Measurements from ENCODE around the gene FOXJ1. TPM values are rescaled to one million over a fixed set of nuclear protein-coding genes. Genes with fewer than 3 reads are reported as not detected.

FOXJ1 gene
- total and polyA plus RNA-seq, 2 of the 13 experiments (the other 11 are each of a cell fraction or from before 2014, with no cell fraction given) = 0.98 to 1.6 TPM

- TF ChIP-seq TFE3 (CRISPR knock-in tag; IDR thresholded peaks at IDR 0.05) (peak; percentile 53; the same call in 1 of the 2 replicates), SRY (CRISPR knock-in tag; IDR thresholded peaks at IDR 0.05) (peak; percentile 75; the same call in 1 of the 2 replicates), HNF1B (CRISPR knock-in tag; IDR thresholded peaks at IDR 0.05) (no peak; the same call in none of the 2 replicates), ARID5B (CRISPR knock-in tag; IDR thresholded peaks at IDR 0.05) (0 out of 2 replicates have a peak, but pooled peaks have one; percentile 47), FOXC1 (CRISPR knock-in tag; IDR thresholded peaks at IDR 0.05; ENCODE audit: borderline replicate concordance) (peak; percentile 84), TEAD2 (CRISPR knock-in tag; IDR thresholded peaks at IDR 0.05) (no peak), PREB (CRISPR knock-in tag; IDR thresholded peaks at IDR 0.05) (no peak), ZNF501 (CRISPR knock-in tag; IDR thresholded peaks at IDR 0.05) (peak; percentile 79), ZNF484 (CRISPR knock-in tag; IDR thresholded peaks at IDR 0.05; ENCODE audit: borderline replicate concordance, low read depth) (no peak), DNMT1 (CRISPR knock-in tag; IDR thresholded peaks at IDR 0.05) (0 out of 2 replicates have a peak, but pooled peaks have one; percentile 29), SP1 (IDR thresholded peaks at IDR 0.05) (no peak), SP1 (CRISPR knock-in tag; IDR thresholded peaks at IDR 0.05) (peak; percentile 79), ZBTB7A (CRISPR knock-in tag; IDR thresholded peaks at IDR 0.05) (peak; percentile 82), BHLHE40 (IDR thresholded peaks at IDR 0.05; ENCODE audit: low read length) (0 out of 2 replicates have a peak, but pooled peaks have one; percentile 14), BORCS8-MEF2B (CRISPR knock-in tag; IDR thresholded peaks at IDR 0.05) (peak; percentile 73; the same call in 1 of the 2 replicates), ZSCAN21 (CRISPR knock-in tag; IDR thresholded peaks at IDR 0.05; ENCODE audit: borderline replicate concordance) (no peak; the same call in 1 of the 2 replicates), MAX (IDR thresholded peaks at IDR 0.05) (peak; percentile 64; the same call in 1 of the 2 replicates), ZNF224 (CRISPR knock-in tag; IDR thresholded peaks at IDR 0.05) (peak; percentile 93; the same call in 1 of the 2 replicates), ZNF546 (CRISPR knock-in tag; conservative IDR thresholded peaks at IDR 0.05) (0 out of 2 replicates have a peak, but pooled peaks have one; percentile 39), SKI (IDR thresholded peaks at IDR 0.05; ENCODE audit: partially characterized antibody) (no peak), ZNF766 (CRISPR knock-in tag; IDR thresholded peaks at IDR 0.05; ENCODE audit: borderline replicate concordance) (peak; percentile 30; the same call in 1 of the 2 replicates)
Measured at GRCh38 chr17:76103274-76104139, 37.5 kb downstream of the FOXJ1 start, which contains the start of gene EXOC7 (continued).
